Small intestine (tissue), 7 donors: ENCODE results near the gene FNIP1. TPM values are rescaled to one million over a fixed set of nuclear protein-coding genes. Genes with fewer than 3 reads are reported as not detected.
"Not testable (repeated sequence)": the region's sequence is repeated elsewhere in the genome, so short reads cannot be mapped to it uniquely, and the experiment has no call there.

Experiments
- DNase-seq, 2 donors: peaks; one replicate each; pipeline versions ENCODE4 v3.0.0 to v3.0.0-alpha.2; 2013
- FAIRE-seq: peaks from 2 replicates; lab custom pipeline; 2012; peaks lifted over from hg19 to GRCh38; lab: Jason Lieb, UNC
- H3K27ac ChIP-seq, 3 donors: one replicate each; pipeline ENCODE4 v1.5.1; 2013; ENCODE audit warnings: low read length in 2 of 3, mild to moderate bottlenecking in 2 of 3, control low read depth in 1 of 3, inconsistent platforms in 1 of 3, low read depth in 1 of 3, moderate library complexity in 1 of 3
- H3K27me3 ChIP-seq, 3 donors: one replicate each; pipeline ENCODE4 v1.6.1; 2013; ENCODE audit warnings: low read length in 3 of 3, inconsistent platforms in 1 of 3; ENCODE audit not compliant: control insufficient read depth in 3 of 3, insufficient read depth in 3 of 3
- H3K36me3 ChIP-seq, 3 donors: one replicate each; pipeline ENCODE4 v1.6.1; 2013; ENCODE audit warnings: low read length in 3 of 3, inconsistent platforms in 1 of 3, low read depth in 1 of 3, mild to moderate bottlenecking in 1 of 3, moderate library complexity in 1 of 3; ENCODE audit not compliant: control insufficient read depth in 3 of 3, insufficient read depth in 2 of 3
- H3K4me1 ChIP-seq, 3 donors: one replicate each; pipeline ENCODE4 v1.6.1; 2013; ENCODE audit warnings: low read length in 2 of 3, inconsistent platforms in 1 of 3, low read depth in 1 of 3, mild to moderate bottlenecking in 1 of 3, moderate library complexity in 1 of 3; ENCODE audit not compliant: control insufficient read depth in 3 of 3, insufficient read depth in 2 of 3
- H3K4me3 ChIP-seq, 3 donors: one replicate each; pipeline ENCODE4 v1.5.1; 2013; ENCODE audit warnings: low read length in 3 of 3, control low read depth in 1 of 3, inconsistent platforms in 1 of 3, low read depth in 1 of 3, mild to moderate bottlenecking in 1 of 3, moderate library complexity in 1 of 3
- H3K9me3 ChIP-seq, 2 donors: one replicate each; pipeline ENCODE4 v1.6.1; 2013; ENCODE audit warnings: low read depth in 1 of 2, low read length in 1 of 2; ENCODE audit not compliant: control insufficient read depth in 2 of 2, insufficient read depth in 1 of 2
- WGBS, 3 donors: extraction: QIAGEN DNeasy Blood & Tissue Kit; methylation state at CpG; one replicate each; pipeline ENCODE4 v1.1.7; 2013; 5-methylcytosine and 5-hydroxymethylcytosine counted together
- polyA plus RNA-seq, 4 donors: library from polyadenylated mRNA; stranded (reverse) in 3 of 4; unstranded in 1 of 4; fragments of 200-250 nt in 3 of 4; fragments of 120-200 nt in 1 of 4; gene quantifications; one replicate each; pipeline versions ENCODE4 v1.2.1 to v1.2.3, GENCODE V29; 2013
- donor health status: healthy with polysubstance abuse.
- donor health status: control.
- donor health status: control.
- donor health status: Bipolar disorder and iron deficiency.
- donor health status: healthy.

Gene FNIP1
- polyA plus RNA-seq, 4 donors = 4.7 to 21.9 (median 5.7) TPM

GRCh38 chr5:131628990-131629389 is 167.8 kb downstream of the FNIP1 start:
- 81 to 92% (median 85%) methylated on average over 1 of the region's 1 CpG for WGBS, 3 donors
- Histone ChIP-seq H3K36me3 (no peaks in the 10 kb centered on the region), H3K4me1 (peaks cover 0 to 13% (median 5%) of the 10 kb centered on the region in 3 donors), H3K9me3 (no peaks in the 10 kb centered on the region), H3K27me3 (no peaks in the 10 kb centered on the region), H3K27ac (no peak overlapping the region), H3K4me3 (no peak overlapping the region)
- FAIRE-seq (no peak), DNase-seq (no peak)

DNA sequence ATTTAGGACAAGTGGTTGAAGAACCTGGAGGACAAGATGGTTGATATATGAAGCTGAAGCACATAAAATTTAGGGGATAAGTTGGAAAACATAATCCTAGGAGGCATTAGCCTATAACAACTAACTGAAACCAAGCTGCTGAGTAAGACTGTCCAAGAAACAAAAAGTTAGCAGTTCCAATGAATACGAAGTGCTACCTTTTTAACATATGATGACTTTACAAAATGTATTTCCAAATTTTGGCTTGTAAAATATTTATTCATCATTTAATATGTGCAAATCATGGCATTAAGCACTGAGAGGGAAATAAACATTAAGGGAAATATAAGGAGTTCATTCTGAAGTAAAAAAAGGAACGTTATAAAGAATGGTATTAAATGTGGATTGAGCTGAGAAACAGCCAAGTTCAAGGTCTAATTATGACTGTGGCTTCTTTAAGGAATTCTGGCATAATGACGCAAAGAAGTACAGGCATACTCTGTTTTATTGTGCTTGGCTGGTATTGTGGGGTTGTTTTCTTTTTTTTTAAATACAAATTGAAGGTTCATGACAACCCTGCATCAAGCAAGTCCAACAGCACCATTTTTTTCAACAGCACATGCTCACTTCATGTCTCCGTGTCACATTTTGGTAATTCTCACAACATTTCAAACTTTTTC is 169.5 kb downstream of the FNIP1 start:
- H3K27ac ChIP-seq = no peak overlapping the region
- DNase-seq = no peak
- no peaks in the 10 kb centered on the region for H3K27me3 ChIP-seq
- peaks cover 0 to 3% (median 0%) of the 10 kb centered on the region in 3 donors for H3K36me3 ChIP-seq
- no peaks in the 10 kb centered on the region for H3K9me3 ChIP-seq
- WGBS, 3 donors = 81 to 89% (median 84%) methylated on average over 4 of the region's 4 CpGs
- peaks cover 0 to 9% (median 5%) of the 10 kb centered on the region in 3 donors for H3K4me1 ChIP-seq
- no peak for FAIRE-seq
- no peak overlapping the region for H3K4me3 ChIP-seq

GRCh38 chr5:131622633-131623032 is 174.2 kb downstream of the FNIP1 start:
- Histone ChIP-seq H3K27me3 (no peaks in the 10 kb centered on the region), H3K27ac (no peak overlapping the region), H3K36me3 (peaks cover 0 to 3% (median 0%) of the 10 kb centered on the region in 3 donors), H3K9me3 (no peaks in the 10 kb centered on the region), H3K4me1 (peaks cover 0 to 2% (median 0%) of the 10 kb centered on the region in 3 donors), H3K4me3 (no peak overlapping the region)
- FAIRE-seq (no peak), DNase-seq (no peak)
- WGBS, 3 donors = 86 to 90% (median 87%) methylated on average over 2 of the region's 2 CpGs

GRCh38 chr5:131621164-131621563 is 175.7 kb downstream of the FNIP1 start:
- not testable (repeated sequence) for H3K27ac ChIP-seq, DNase-seq, H3K36me3 ChIP-seq, FAIRE-seq, H3K4me1 ChIP-seq, H3K9me3 ChIP-seq, H3K4me3 ChIP-seq, H3K27me3 ChIP-seq
- WGBS, 3 donors = 97 to 100% (median 98%) methylated on average over 2 of the region's 2 CpGs

DNA sequence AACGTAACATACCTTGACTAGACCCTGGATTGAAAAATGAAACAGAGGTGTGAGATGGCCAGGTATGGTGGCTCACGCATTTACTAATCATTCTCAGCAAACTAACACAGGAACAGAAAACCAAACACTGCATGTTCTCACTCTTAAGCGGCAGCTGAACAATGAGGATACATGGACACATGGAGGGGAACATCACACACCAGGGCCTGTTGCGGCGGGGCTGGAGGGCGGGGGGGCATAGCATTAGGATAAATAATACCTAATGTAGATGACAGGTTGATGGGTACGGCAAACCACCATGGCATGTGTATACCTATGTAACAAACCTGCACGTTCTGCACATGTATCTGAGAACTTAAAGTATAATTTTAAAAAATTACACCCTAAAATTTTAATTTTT is 177.7 kb downstream of the FNIP1 start:
- Histone ChIP-seq H3K4me1 (no peaks in the 10 kb centered on the region), H3K9me3 (peaks cover 0 to 3% of the 10 kb centered on the region in 2 donors), H3K27me3 (no peaks in the 10 kb centered on the region), H3K27ac (no peak overlapping the region), H3K4me3 (no peak overlapping the region), H3K36me3 (peaks cover 0 to 3% (median 0%) of the 10 kb centered on the region in 3 donors)
- DNase-seq (no peak), FAIRE-seq (no peak)
- 74 to 85% (median 82%) methylated on average over 8 of the region's 8 CpGs for WGBS, 3 donors

DNA sequence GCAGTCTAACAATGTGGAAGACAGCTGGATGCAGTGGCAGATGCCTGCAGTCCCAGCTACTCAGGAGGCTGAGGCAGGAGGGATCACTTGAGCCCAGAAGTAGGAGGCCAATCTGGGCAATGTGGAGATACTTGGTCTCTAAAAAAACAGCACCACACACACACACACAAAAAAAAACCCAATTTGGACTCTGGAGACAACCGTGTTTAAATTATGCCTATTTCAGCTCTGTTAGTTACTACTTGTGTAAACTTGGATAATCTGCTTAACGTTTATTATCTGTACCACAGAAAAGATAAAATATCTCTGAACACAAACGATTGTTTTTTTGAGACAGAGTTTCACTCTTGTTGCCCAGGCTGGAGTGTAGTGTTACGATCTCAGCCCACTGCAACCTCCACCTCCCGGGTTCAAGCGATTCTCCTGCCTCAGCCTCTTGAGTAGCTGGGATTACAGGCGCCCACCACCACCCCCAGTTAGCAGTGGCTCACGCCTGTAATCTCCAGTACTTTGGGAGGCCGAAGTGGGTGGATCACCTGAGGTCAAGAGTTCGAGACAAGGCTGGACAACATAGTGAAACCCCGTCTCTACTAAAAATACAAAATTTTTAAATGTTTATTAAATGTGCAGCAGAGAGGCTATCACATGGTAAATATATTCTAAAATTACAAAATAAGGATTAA is 179.5 kb downstream of the FNIP1 start:
- Histone ChIP-seq H3K36me3 (no peaks in the 10 kb centered on the region), H3K27ac (no peak overlapping the region), H3K4me1 (no peaks in the 10 kb centered on the region), H3K27me3 (no peaks in the 10 kb centered on the region), H3K9me3 (peaks cover 0 to 3% of the 10 kb centered on the region in 2 donors), H3K4me3 (no peak overlapping the region)
- DNase-seq (no peak), FAIRE-seq (no peak)
- WGBS, 3 donors = 70 to 80% (median 74%) methylated on average over 11 of the region's 11 CpGs

GRCh38 chr5:131615957-131616356 is 180.9 kb downstream of the FNIP1 start:
- DNase-seq (no peak), FAIRE-seq (no peak)
- WGBS, 3 donors = 77 to 91% (median 79%) methylated on average over 2 of the region's 2 CpGs
- no peaks in the 10 kb centered on the region for H3K27me3 ChIP-seq
- H3K9me3 ChIP-seq = peaks cover 0 to 3% of the 10 kb centered on the region in 2 donors
- H3K36me3 ChIP-seq = no peaks in the 10 kb centered on the region
- no peak overlapping the region for H3K27ac ChIP-seq
- peaks cover 0 to under 1% (median 0%) of the 10 kb centered on the region in 3 donors for H3K4me1 ChIP-seq
- H3K4me3 ChIP-seq = no peak overlapping the region

- no peak overlapping the region for H3K4me3 ChIP-seq
- no peaks in the 10 kb centered on the region for H3K36me3 ChIP-seq
- no peak overlapping the region for H3K27ac ChIP-seq
- DNase-seq (no peak), FAIRE-seq (no peak)
- H3K4me1 ChIP-seq = peaks cover 0 to 11% (median 4%) of the 10 kb centered on the region in 3 donors
- H3K9me3 ChIP-seq = peaks cover 0 to 3% of the 10 kb centered on the region in 2 donors
- H3K27me3 ChIP-seq = no peaks in the 10 kb centered on the region
Measured at GRCh38 chr5:131613423-131613822, 183.4 kb downstream of the FNIP1 start.
